IPS DF 4.7 (cell line): ENCODE results near the gene ZNF407.

Experiments
- DNase-seq: peaks from one replicate; pipeline ENCODE4 v3.0.0-alpha.2; 2013; ENCODE audit warnings: low spot score; ENCODE audit errors: extremely low read depth

ZNF407 gene

GRCh38 chr18:74630804-74631203 is 33.1 kb downstream of the ZNF407 start:
- no peak for DNase-seq

GRCh38 chr18:74631212-74631611 is 33.5 kb downstream of the ZNF407 start:
- no peak for DNase-seq

GRCh38 chr18:74631623-74632350 is 34.1 kb downstream of the ZNF407 start:
- DNase-seq, result no peak

GRCh38 chr18:74632351-74632679 is 34.6 kb downstream of the ZNF407 start:
- DNase-seq, result no peak

- DNase-seq, result no peak
Measured at GRCh38 chr18:74632856-74633255, 35.2 kb downstream of the ZNF407 start.

GRCh38 chr18:74633652-74634352 is 36.1 kb downstream of the ZNF407 start:
- DNase-seq, result no peak

GRCh38 chr18:74635224-74635975 is 37.7 kb downstream of the ZNF407 start:
- DNase-seq, result no peak

GRCh38 chr18:74637070-74637469 is 39.4 kb downstream of the ZNF407 start:
- DNase-seq, result no peak

GRCh38 chr18:74638210-74638609 is 40.5 kb downstream of the ZNF407 start:
- no peak for DNase-seq

- DNase-seq, result no peak
Measured at GRCh38 chr18:74644713-74645112, 47.0 kb downstream of the ZNF407 start.

- DNase-seq, result no peak
Measured at GRCh38 chr18:74645679-74646078, 48.0 kb downstream of the ZNF407 start.

GRCh38 chr18:74651327-74652128 is 53.9 kb downstream of the ZNF407 start:
- DNase-seq, result no peak

GRCh38 chr18:74652392-74652988 is 54.8 kb downstream of the ZNF407 start:
- no peak for DNase-seq

- no peak for DNase-seq
Measured at GRCh38 chr18:74654638-74655037, 57.0 kb downstream of the ZNF407 start.

- no peak for DNase-seq
Measured at GRCh38 chr18:74661008-74661407, 63.3 kb downstream of the ZNF407 start.

- DNase-seq, result no peak
Measured at GRCh38 chr18:74661691-74662090, 64.0 kb downstream of the ZNF407 start.

- no peak for DNase-seq
Measured at GRCh38 chr18:74662622-74663021, 65.0 kb downstream of the ZNF407 start.

- DNase-seq, result no peak
Measured at GRCh38 chr18:74665346-74665745, 67.7 kb downstream of the ZNF407 start.

- DNase-seq, result no peak
Measured at GRCh38 chr18:74665905-74666304, 68.2 kb downstream of the ZNF407 start.

GRCh38 chr18:74669136-74669798 is 71.6 kb downstream of the ZNF407 start:
- no peak for DNase-seq

GRCh38 chr18:74672371-74672770 is 74.7 kb downstream of the ZNF407 start:
- DNase-seq, result no peak
